GM18508 (cell line): ENCODE data around the gene PTPRD.

ENCODE experiments used
- ATAC-seq: cut with Tn5 transposase; IDR thresholded peaks from one replicate; pipeline ENCODE4 v1.9.1; 2021; ENCODE audit warnings: moderate number of reproducible peaks; ENCODE audit not compliant: insufficient read depth, unreplicated experiment

The PTPRD gene

GRCh38 chr9:8779478-8779877 lies 1833.3 kb downstream of the PTPRD start:
- no peak for ATAC-seq

DNA sequence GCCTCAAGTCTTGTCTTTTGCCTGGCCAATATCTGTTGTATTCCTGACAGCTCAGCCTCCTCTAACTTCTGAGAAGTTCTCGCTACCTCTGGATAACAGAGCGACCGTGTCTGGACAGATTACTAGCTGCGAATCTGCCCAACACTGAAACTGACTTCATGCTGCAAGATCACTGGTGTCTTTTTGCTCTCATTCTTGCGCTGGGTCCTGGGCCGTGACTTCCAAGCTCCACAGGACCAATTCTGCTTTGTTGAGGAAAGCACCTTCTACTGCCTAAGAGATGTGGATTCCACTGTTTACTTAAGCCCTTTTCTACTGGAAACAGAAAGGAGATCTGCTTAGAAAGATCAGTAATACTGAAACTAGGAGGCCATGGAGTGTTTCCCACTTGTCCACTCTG lies 1834.4 kb downstream of the PTPRD start:
- no peak for ATAC-seq

- no peak for ATAC-seq
Observed at GRCh38 chr9:8772302-8772701, 1840.5 kb downstream of the PTPRD start.

GRCh38 chr9:8769153-8769552 lies 1843.6 kb downstream of the PTPRD start:
- ATAC-seq = no peak

GRCh38 chr9:8766096-8766495 lies 1846.7 kb downstream of the PTPRD start:
- no peak for ATAC-seq

DNA sequence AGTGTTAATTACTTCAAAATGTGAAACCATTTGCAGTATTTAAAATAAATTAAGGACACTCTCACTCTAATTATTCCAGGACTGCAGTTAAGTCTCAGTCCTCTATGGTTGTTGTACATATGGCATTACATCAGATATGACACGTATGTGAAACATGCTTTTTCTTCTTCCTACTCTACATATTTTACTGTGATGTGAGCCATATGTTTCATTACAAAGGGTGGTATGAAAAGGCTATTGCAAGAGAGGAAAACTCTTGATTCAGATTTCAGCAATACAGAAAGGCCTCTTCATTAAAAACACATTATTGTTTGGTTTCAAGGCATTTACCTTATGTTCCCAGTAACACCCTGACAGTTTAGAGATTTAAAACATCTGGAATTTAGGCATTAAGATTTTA lies 1848.8 kb downstream of the PTPRD start:
- ATAC-seq = no peak

DNA sequence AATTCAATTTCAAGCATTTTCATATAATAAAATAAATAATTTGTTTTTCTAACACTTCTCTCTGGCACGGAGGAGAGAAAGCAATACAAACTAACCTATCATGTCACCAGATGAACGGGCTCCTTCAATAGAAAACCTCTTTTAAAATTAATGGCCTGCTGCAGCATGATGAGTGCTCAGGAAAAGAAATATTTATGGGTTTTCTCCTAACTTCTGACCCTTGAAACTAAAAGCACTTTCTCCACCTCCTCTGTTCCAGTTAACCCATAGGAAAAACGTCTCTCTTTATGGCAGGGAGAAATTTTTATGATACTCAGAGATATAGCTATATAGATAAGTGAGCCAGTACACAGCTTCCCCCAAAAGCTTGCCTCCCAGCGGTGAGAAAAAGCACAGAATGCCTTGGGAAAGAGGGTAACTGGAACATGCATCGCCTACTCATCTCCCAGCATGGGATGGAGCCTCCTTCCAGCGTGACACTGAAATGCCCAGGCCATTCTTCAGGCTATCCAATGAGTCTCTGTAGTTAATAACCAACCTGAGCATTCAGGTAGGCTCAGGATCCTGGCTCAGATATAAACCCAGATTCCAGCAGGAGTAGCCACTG lies 1850.2 kb downstream of the PTPRD start:
- ATAC-seq = no peak

DNA sequence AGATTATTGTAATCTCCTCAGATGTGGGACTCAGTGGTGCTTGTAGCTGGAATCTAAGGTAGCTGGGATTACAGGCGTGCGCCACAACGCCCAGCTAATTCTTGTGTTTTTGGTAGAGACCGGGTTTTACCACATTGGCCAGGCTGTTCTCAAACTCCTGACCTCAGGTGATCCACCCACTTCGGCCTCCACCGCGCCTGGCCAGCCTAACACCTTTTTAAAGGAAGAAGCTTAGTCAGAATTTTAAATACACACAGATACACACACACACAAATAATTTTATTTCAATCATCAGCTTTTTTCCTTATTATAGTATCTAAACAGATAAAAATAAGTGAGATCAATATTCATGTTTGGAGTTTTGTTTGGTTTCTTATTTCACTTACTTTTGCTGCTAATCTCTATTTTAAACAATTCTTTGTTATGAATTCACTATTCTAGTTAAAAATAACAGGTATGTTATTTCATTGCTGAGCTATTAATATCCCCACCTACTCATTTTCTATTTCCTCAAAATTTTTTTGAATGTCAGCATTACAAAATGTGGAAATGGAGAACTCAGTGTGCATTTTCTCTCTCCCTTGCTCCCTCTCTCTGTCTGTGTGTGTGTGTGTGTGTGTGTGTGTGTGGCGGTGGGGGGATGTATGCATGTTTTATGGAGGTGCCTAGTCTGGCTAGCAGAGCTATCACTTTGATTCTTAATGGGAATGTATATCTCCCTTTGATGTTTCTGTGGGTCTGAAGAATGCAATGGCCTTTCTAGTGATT lies 1852.6 kb downstream of the PTPRD start:
- ATAC-seq = no peak

- ATAC-seq = no peak
Observed at GRCh38 chr9:8757881-8758280, 1854.9 kb downstream of the PTPRD start.

GRCh38 chr9:8754751-8755150 lies 1858.1 kb downstream of the PTPRD start:
- ATAC-seq = no peak

DNA sequence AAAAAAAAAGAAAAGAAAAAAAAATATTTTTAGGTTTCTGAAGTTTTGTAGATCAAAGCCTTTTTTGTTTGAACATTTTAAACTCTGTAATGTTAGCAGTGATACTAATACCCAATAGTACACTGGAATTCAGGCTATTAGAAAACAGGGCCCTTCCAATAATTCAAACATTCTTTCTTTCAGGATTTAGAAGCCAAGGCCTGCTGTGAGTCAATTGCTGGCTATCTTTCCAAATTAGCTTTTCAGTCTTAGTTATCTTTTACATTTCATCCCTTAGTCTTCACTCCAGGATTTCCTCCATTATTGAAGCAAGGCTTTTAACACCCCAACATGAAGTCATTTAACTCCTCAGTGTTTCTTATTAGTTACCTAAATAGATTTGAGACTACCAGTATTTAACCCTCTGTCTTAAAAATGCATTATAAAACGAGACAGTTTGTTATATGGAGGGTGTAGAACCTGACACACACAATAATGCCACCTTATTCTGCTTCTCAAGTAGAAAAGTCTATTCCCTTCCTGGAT lies 1861.3 kb downstream of the PTPRD start:
- no peak for ATAC-seq

- ATAC-seq = no peak
Observed at GRCh38 chr9:8750639-8751051, 1862.2 kb downstream of the PTPRD start.

GRCh38 chr9:8745347-8745746 lies 1867.5 kb downstream of the PTPRD start:
- ATAC-seq = no peak

- no peak for ATAC-seq
Observed at GRCh38 chr9:8738945-8739344, 1873.9 kb downstream of the PTPRD start.

DNA sequence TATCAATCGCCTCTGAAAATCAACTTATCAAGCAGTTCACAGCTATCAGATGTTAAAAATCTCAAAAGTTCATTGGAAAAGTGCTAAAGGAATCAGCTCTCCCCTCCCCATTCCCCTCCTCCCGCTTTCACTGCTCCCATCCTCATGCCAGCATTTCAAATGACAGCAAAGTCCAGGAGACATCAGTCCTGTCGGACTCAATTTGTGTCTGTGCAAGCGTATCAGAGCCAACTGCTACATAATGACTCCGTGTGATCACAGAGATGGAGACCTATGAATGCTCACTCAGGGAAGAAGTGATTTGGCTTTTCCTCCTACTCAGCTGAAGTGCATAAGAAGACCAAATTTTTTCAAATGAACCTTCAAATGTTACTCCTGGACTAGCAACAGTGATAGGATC lies 1876.0 kb downstream of the PTPRD start:
- ATAC-seq = no peak

DNA sequence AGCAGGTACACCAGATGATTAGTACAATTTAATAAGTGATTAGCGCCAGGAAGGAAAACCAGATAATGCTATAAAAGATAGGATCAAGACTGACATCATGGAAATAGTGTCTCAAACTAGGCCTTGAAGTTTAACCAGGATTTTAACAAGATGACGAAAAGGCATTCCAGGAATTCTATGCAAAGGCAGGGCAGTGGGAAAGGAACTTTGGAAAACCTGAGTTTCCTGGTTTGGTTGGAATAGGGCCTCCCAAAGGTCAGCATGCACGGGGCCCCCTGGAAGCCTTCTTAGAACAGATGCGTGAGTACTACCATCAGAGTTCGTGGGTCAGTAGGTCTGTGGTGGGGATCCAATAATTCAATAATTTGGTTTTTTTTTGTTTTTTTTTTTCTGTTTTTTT lies 1878.0 kb downstream of the PTPRD start:
- ATAC-seq = no peak

GRCh38 chr9:8733131-8733954 lies 1879.5 kb downstream of the PTPRD start:
- ATAC-seq = no peak

DNA sequence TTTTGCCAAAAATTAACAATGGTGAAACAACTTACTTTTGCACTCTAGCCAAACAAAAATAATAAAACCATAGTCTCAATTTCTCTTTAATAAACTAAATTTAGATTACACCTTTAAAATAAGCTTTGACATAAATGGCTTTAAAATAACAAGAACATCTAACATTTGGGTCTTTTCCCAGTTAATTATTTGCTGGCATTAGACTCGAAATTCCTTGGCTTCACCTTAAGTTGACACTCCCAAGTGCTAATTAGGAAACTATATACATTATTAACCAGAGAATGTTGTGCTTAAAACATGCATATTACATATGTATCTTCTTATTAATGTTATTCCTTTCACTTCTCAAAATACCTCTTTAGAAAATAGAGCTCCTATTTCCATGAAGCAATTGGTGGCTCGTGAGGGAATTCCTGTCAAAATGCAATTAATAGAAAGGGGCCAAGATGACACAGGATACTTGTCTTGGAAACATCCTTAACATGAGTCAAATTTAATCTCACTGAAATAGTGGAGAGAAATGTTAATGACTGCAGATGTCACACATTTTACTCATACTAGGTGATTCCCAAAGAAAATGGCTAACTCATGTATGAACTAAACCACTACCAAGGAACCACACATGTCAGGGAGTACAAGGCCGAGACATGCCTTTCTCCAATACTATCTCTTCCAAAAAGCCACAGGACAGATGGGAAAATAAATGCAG lies 1880.3 kb downstream of the PTPRD start:
- ATAC-seq = no peak

DNA sequence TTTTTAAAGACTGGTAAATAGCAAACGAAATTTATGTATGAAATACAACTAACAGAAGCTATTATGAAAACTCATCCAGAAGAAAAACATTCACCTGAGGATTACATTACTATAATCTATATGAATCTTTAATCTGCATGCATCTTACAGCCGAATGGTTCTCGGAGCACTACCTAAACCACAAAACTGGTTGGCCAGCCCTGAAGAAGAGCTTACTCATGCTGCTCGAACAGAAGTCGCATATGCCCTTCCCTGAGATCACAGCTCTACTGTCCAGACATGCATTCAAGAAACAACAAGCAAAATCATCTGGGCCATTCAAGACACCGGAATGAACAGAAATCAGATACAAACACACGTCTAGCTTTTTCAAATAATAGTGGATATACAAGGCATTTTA lies 1882.2 kb downstream of the PTPRD start:
- ATAC-seq = no peak

DNA sequence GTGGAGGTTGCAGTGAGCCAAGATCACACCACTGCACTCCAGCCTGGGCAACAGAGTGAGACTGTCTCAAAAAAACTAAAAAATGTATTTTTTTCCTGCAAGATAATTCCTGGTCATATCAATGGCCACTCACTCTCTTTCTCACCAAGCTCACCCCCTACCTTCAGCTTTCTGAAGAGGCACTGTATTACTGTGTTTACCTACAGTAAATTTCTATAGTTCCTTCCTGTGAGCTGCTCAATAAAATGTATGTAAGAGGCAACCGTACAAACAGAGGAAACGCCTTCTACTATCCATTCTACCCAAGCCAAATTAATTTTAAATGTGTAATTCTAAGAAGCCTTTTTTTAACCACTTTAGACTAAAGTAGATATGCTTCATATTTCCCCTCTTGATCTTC lies 1883.9 kb downstream of the PTPRD start:
- ATAC-seq = no peak
